Measurements from ENCODE around the gene KLHDC4. TPM values are rescaled to one million over a fixed set of nuclear protein-coding genes. Genes with fewer than 3 reads are reported as not detected.

Gene KLHDC4
- total and polyA plus RNA-seq, 9 of the 15 experiments (the other 6 are each of a cell fraction or from before 2014, with no cell fraction given), result 1.3 to 68.1 (median 32.8) TPM

GRCh38 chr16:87765776-87766484 lies at the start of gene KLHDC4 (continued):
- TF ChIP-seq MECOM (CRISPR knock-in tag; IDR thresholded peaks at IDR 0.05) (no peak), ZNF778 (CRISPR knock-in tag; IDR thresholded peaks at IDR 0.05) (no peak), TFAM (CRISPR knock-in tag; conservative IDR thresholded peaks at IDR 0.05) (no peak), RB1 (IDR thresholded peaks at IDR 0.05; ENCODE audit: low read depth) (peak; percentile 48; the same call in 1 of the 2 replicates), HEY1 (CRISPR knock-in tag; IDR thresholded peaks at IDR 0.05; ENCODE audit: borderline replicate concordance) (no peak), SRSF9 (IDR thresholded peaks at IDR 0.05; ENCODE audit: borderline replicate concordance, low read depth, low read length) (no peak), SMARCC2 (IDR thresholded peaks at IDR 0.05; ENCODE audit: low read depth) (no peak), KLF16 (IDR thresholded peaks at IDR 0.05) (no peak), ERF (CRISPR knock-in tag; IDR thresholded peaks at IDR 0.05) (no peak), ILK (tag; IDR thresholded peaks at IDR 0.05; ENCODE audit: borderline replicate concordance, low read depth) (no peak), GMEB1 (CRISPR knock-in tag; IDR thresholded peaks at IDR 0.05) (no peak), MEF2D (tag; conservative IDR thresholded peaks at IDR 0.05; ENCODE audit: low read depth) (0 out of 2 replicates have a peak, but pooled peaks have one; percentile 29), CCNT2 (IDR thresholded peaks at IDR 0.05; ENCODE audit: borderline replicate concordance, extremely low read depth, insufficient read length, low read depth, low read length) (no peak), ZFP91 (CRISPR knock-in tag; IDR thresholded peaks at IDR 0.05) (no peak), NCOA1 (IDR thresholded peaks at IDR 0.05; ENCODE audit: low read depth) (no peak; the same call in 1 of the 2 replicates), CTBP1 (IDR thresholded peaks at IDR 0.05; ENCODE audit: borderline replicate concordance) (peak; percentile 29; the same call in 1 of the 2 replicates)
